Neural cell (in vitro differentiated cells): ENCODE data around the gene NALCN.

Experiments used
- CTCF ChIP-seq: fragments of 450-650 bp; IDR thresholded peaks from 2 replicates; pipeline ENCODE4 v1.5.1; 2014; ENCODE audit warnings: antibody characterized with exemption, mild to moderate bottlenecking, moderate library complexity; ENCODE audit not compliant: poor library complexity, severe bottlenecking
- EP300 ChIP-seq: fragments of 450-650 bp; conservative IDR thresholded peaks from 2 replicates; pipeline ENCODE4 v1.6.1; 2014; ENCODE audit warnings: antibody characterized with exemption, mild to moderate bottlenecking, moderate library complexity; ENCODE audit not compliant: poor library complexity, severe bottlenecking
- EZH2 ChIP-seq: fragments of 200-600, 300-800 bp; shearing (Covaris generic), sonication (generic); IDR thresholded peaks from 2 replicates; pipeline ENCODE4 v1.6.1; 2014; ENCODE audit warnings: antibody characterized with exemption, low read length, borderline replicate concordance, mild to moderate bottlenecking; ENCODE audit not compliant: insufficient read depth, poor library complexity, severe bottlenecking
- MXI1 ChIP-seq: fragments of 450-650 bp; conservative IDR thresholded peaks from 2 replicates; pipeline ENCODE4 v1.6.1; 2014; ENCODE audit warnings: antibody characterized with exemption, mild to moderate bottlenecking; ENCODE audit not compliant: poor library complexity, severe bottlenecking
- POLR2AphosphoS5 ChIP-seq: IDR thresholded peaks from 2 replicates; pipeline ENCODE4 v1.6.1; 2012
- RAD21 ChIP-seq: fragments of 450-650 bp; conservative IDR thresholded peaks from 2 replicates; pipeline ENCODE4 v1.6.1; 2014; ENCODE audit warnings: antibody characterized with exemption, mild to moderate bottlenecking, moderate library complexity
- SMC3 ChIP-seq: fragments of 450-650 bp; conservative IDR thresholded peaks from 2 replicates; pipeline ENCODE4 v1.6.1; 2014; ENCODE audit warnings: antibody characterized with exemption, mild to moderate bottlenecking, moderate library complexity; ENCODE audit not compliant: poor library complexity
- TAF1 ChIP-seq: IDR thresholded peaks from 2 replicates; pipeline ENCODE4 v1.6.1; 2012; ENCODE audit warnings: low read depth

DNA sequence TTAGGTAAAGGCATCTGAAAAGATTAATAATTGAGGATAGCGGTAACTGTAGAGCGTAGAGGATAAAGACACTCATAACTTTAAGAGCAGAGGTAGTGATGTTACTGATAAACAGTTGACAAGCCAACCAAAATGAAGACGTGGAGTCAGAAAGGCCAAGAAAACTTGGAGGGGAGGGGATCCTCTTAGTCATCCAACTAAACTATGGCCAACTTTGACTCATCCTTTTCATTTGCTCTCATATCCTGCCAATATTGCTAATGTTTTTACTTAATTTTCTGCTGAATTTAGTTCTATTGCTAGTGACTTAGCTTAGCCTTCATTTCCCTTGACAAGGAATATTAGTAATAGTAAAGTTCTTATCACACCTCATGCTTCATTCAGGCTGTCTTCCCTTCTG, 49.6 kb upstream of the NALCN start:
- no peak for TF ChIP-seq CTCF
- TF ChIP-seq RAD21: no peak
- TF ChIP-seq TAF1: no peak
- no peak for TF ChIP-seq SMC3
- TF ChIP-seq EP300: no peak
- no peak for TF ChIP-seq POLR2AphosphoS5
- TF ChIP-seq MXI1: no peak
- no peak for TF ChIP-seq EZH2
